ENCODE measurements around the gene KCNK3.

- no peak for TF ChIP-seq POLR2A (IDR thresholded peaks at IDR 0.05)
- TF ChIP-seq CTCF (IDR thresholded peaks at IDR 0.05 in 8 of 11, conservative IDR thresholded peaks at IDR 0.05 in 3 of 11) = no peak
Observed at GRCh38 chr2:26654061-26654340, 38.5 kb upstream of the KCNK3 start.

Data from spleen (tissue), 7 donors.